Mesothelial cell of epicardium (in vitro differentiated cells): ENCODE results near the gene EHD2. TPM values are rescaled to one million over a fixed set of nuclear protein-coding genes. Genes with fewer than 3 reads are reported as not detected.

ENCODE experiments used
- DNase-seq, 2 experiments: peaks; one replicate each; pipeline ENCODE4 v3.0.0; 2021; ENCODE audit warnings: low spot score in 2 of 2; ENCODE audit not compliant: unreplicated experiment in 2 of 2
- H3K27ac Mint-ChIP-seq: 2 replicates; pipeline ENCODE4 v1.8.0; 2021; ENCODE audit warnings: mixed read lengths
- H3K27me3 Mint-ChIP-seq: 2 replicates; pipeline ENCODE4 v1.8.0; 2021; ENCODE audit warnings: low read depth, mixed read lengths
- H3K36me3 Mint-ChIP-seq: 2 replicates; pipeline ENCODE4 v1.8.0; 2021; ENCODE audit warnings: mixed read lengths
- H3K4me1 Mint-ChIP-seq: 2 replicates; pipeline ENCODE4 v1.8.0; 2021; ENCODE audit warnings: mixed read lengths
- H3K4me3 Mint-ChIP-seq: 2 replicates; pipeline ENCODE4 v1.8.0; 2021; ENCODE audit warnings: mild to moderate bottlenecking, moderate library complexity, mixed read lengths
- H3K9me3 Mint-ChIP-seq: 2 replicates; pipeline ENCODE4 v1.8.0; 2021; ENCODE audit warnings: mixed read lengths
- CTCF ChIP-seq: fragments of 200-600 bp; sonication (generic); IDR thresholded peaks from one replicate; pipeline ENCODE4 v1.5.0; 2021; ENCODE audit warnings: antibody characterized with exemption; ENCODE audit not compliant: unreplicated experiment
- total RNA-seq: library from RNA; stranded (reverse); gene quantifications from 3 replicates; pipeline ENCODE4 v1.2.1, GENCODE V29; 2021

Gene EHD2
- total RNA-seq, 1 donor from 2014 or later = 39.2 TPM

GRCh38 chr19:47697863-47698609, 15.2 kb upstream of the EHD2 start:
- Mint-ChIP-seq H3K4me3 (no peak overlapping the region), H3K9me3 (no peaks in the 10 kb centered on the region), H3K27me3 (no peaks in the 10 kb centered on the region), H3K36me3 (peaks cover 17% of the 10 kb centered on the region), H3K4me1 (no peaks in the 10 kb centered on the region), H3K27ac (peak overlapping the region; percentile 6)
- peak; percentile 82 for TF ChIP-seq CTCF
- peak in 1 of 2 experiments; percentile 83 for DNase-seq

- TF ChIP-seq CTCF = no peak
- DNase-seq = no peak
- no peaks in the 10 kb centered on the region for H3K9me3 Mint-ChIP-seq
- H3K4me3 Mint-ChIP-seq = no peak overlapping the region
- no peaks in the 10 kb centered on the region for H3K4me1 Mint-ChIP-seq
- no peak overlapping the region for H3K27ac Mint-ChIP-seq
- peaks cover 16% of the 10 kb centered on the region for H3K36me3 Mint-ChIP-seq
- no peaks in the 10 kb centered on the region for H3K27me3 Mint-ChIP-seq
These were observed 14.4 kb upstream of the EHD2 start for GRCh38 chr19:47698631-47699359.

- no peaks in the 10 kb centered on the region for H3K4me1 Mint-ChIP-seq
- TF ChIP-seq CTCF = peak; percentile 88
- H3K27me3 Mint-ChIP-seq = no peaks in the 10 kb centered on the region
- no peak overlapping the region for H3K27ac Mint-ChIP-seq
- no peak overlapping the region for H3K4me3 Mint-ChIP-seq
- H3K36me3 Mint-ChIP-seq = peaks cover 21% of the 10 kb centered on the region
- DNase-seq = peak in 1 of 2 experiments; percentile 72
- H3K9me3 Mint-ChIP-seq = no peaks in the 10 kb centered on the region
These were observed 13.8 kb upstream of the EHD2 start for GRCh38 chr19:47699360-47699917.

GRCh38 chr19:47700934-47701716, 12.1 kb upstream of the EHD2 start:
- Mint-ChIP-seq H3K27me3 (no peaks in the 10 kb centered on the region), H3K4me3 (no peak overlapping the region), H3K4me1 (no peaks in the 10 kb centered on the region), H3K27ac (no peak overlapping the region), H3K36me3 (peaks cover 20% of the 10 kb centered on the region), H3K9me3 (no peaks in the 10 kb centered on the region)
- TF ChIP-seq CTCF = no peak
- no peak for DNase-seq

- Mint-ChIP-seq H3K27me3 (peaks cover 1% of the 10 kb centered on the region), H3K36me3 (peaks cover 20% of the 10 kb centered on the region)
- DNase-seq = no peak
These were observed 11.3 kb upstream of the EHD2 start for GRCh38 chr19:47701717-47702552.

More at GRCh38 chr19:47701717-47702552, 11.3 kb upstream of the EHD2 start:
- Mint-ChIP-seq H3K9me3 (no peaks in the 10 kb centered on the region), H3K4me3 (no peak overlapping the region), H3K4me1 (no peaks in the 10 kb centered on the region), H3K27ac (no peak overlapping the region)
- TF ChIP-seq CTCF = no peak
